Measurements from ENCODE around the gene LCN10.

Gene LCN10

GRCh38 chr9:136690104-136690805, 52.5 kb downstream of the LCN10 start:
- no peak overlapping the region for H3K9ac ChIP-seq (ENCODE audit: low read depth, low read length)
- H3K4me1 ChIP-seq (ENCODE audit: control insufficient read depth, insufficient read depth, low read length), result peaks cover 11% of the 10 kb centered on the region; the same call in 1 of the 2 replicates
- H3K36me3 ChIP-seq (ENCODE audit: control insufficient read depth, insufficient read depth, low read length), result no peaks in the 10 kb centered on the region
- no peak overlapping the region for H3K27ac ChIP-seq (ENCODE audit: low read depth, low read length)
- H3K4me3 ChIP-seq (ENCODE audit: low read depth, low read length), result no peak overlapping the region
- no peaks in the 10 kb centered on the region; the same call in 1 of the 2 replicates for H3K27me3 ChIP-seq (ENCODE audit: control insufficient read depth, insufficient read depth, low read length)
- no peaks in the 10 kb centered on the region for H3K9me3 ChIP-seq (ENCODE audit: control insufficient read depth, insufficient read depth, low read length)

- Histone ChIP-seq H3K4me3 (ENCODE audit: low read depth, low read length) (no peak overlapping the region), H3K9me3 (ENCODE audit: control insufficient read depth, insufficient read depth, low read length) (no peaks in the 10 kb centered on the region), H3K27me3 (ENCODE audit: control insufficient read depth, insufficient read depth, low read length) (no peaks in the 10 kb centered on the region; the same call in 1 of the 2 replicates), H3K9ac (ENCODE audit: low read depth, low read length) (no peak overlapping the region), H3K4me1 (ENCODE audit: control insufficient read depth, insufficient read depth, low read length) (peaks cover 11% of the 10 kb centered on the region; the same call in 1 of the 2 replicates), H3K27ac (ENCODE audit: low read depth, low read length) (no peak overlapping the region), H3K36me3 (ENCODE audit: control insufficient read depth, insufficient read depth, low read length) (no peaks in the 10 kb centered on the region)
Observed at GRCh38 chr9:136689108-136689460, 53.7 kb downstream of the LCN10 start.

- Histone ChIP-seq H3K9me3 (ENCODE audit: control insufficient read depth, insufficient read depth, low read length) (no peaks in the 10 kb centered on the region), H3K27ac (ENCODE audit: low read depth, low read length) (no peak overlapping the region), H3K36me3 (ENCODE audit: control insufficient read depth, insufficient read depth, low read length) (no peaks in the 10 kb centered on the region), H3K4me1 (ENCODE audit: control insufficient read depth, insufficient read depth, low read length) (peaks cover 11% of the 10 kb centered on the region; the same call in 1 of the 2 replicates), H3K4me3 (ENCODE audit: low read depth, low read length) (no peak overlapping the region; the same call in 1 of the 2 replicates), H3K27me3 (ENCODE audit: control insufficient read depth, insufficient read depth, low read length) (no peaks in the 10 kb centered on the region; the same call in 1 of the 2 replicates), H3K9ac (ENCODE audit: low read depth, low read length) (no peak overlapping the region)
Observed at GRCh38 chr9:136688274-136689107, 54.2 kb downstream of the LCN10 start.

All from HUES48 (cell line).